T1000 (cell line): Measurements from ENCODE around the gene OR7C1.
"Not testable (repeated sequence)": the region's sequence is repeated elsewhere in the genome, so short reads cannot be mapped to it uniquely, and the experiment has no call there.

Source experiments
- DNase-seq: peaks from one replicate; lab custom pipeline; 2025; ENCODE audit warnings: mixed read lengths; lab: John Stamatoyannopoulos, UW

The OR7C1 gene

GRCh38 chr19:14835011-14835410 is at the start of gene OR7C1, which contains the start of gene OR7A5:
Gene OR7C1, minus strand, starts transcription at chr19:14835185. Its CDS starts 35,049 bp downstream, at chr19:14800136.
Gene OR7A5, minus strand, starts transcription at chr19:14835185. Its CDS starts 6,944 bp downstream, at chr19:14828241.
- DNase-seq = no peak

- no peak for DNase-seq
Measured at GRCh38 chr19:14871619-14872230, 36.7 kb upstream of the OR7C1 start.

GRCh38 chr19:14868497-14868896 is 33.5 kb upstream of the OR7C1 start:
- no peak for DNase-seq

- no peak for DNase-seq
Measured at GRCh38 chr19:14848822-14849221, 13.8 kb upstream of the OR7C1 start, which contains the start of gene OR7A10. Gene OR7A10, minus strand, starts transcription at chr19:14848922. Its CDS starts 7,045 bp downstream, at chr19:14841877.

- DNase-seq = no peak
Measured at GRCh38 chr19:14843578-14843977, 8.6 kb upstream of the OR7C1 start.

- DNase-seq = no peak
Measured at GRCh38 chr19:14843169-14843568, 8.2 kb upstream of the OR7C1 start.

GRCh38 chr19:14840206-14840605 is 5.2 kb upstream of the OR7C1 start:
- no peak for DNase-seq

GRCh38 chr19:14837391-14837790 is 2.4 kb upstream of the OR7C1 start:
- DNase-seq = no peak

GRCh38 chr19:14830702-14831101 is 4.3 kb downstream of the OR7C1 start:
- DNase-seq = no peak

GRCh38 chr19:14826006-14826405 is 9.0 kb downstream of the OR7C1 start:
- DNase-seq = no peak

GRCh38 chr19:14821937-14822336 is 13.0 kb downstream of the OR7C1 start:
- DNase-seq = no peak

GRCh38 chr19:14818588-14818987 is 16.4 kb downstream of the OR7C1 start:
- DNase-seq = no peak

GRCh38 chr19:14817052-14817451 is 17.9 kb downstream of the OR7C1 start:
- DNase-seq = no peak

GRCh38 chr19:14814982-14815652 is 19.9 kb downstream of the OR7C1 start:
- DNase-seq = no peak

GRCh38 chr19:14809272-14810057 is 25.5 kb downstream of the OR7C1 start:
- no peak for DNase-seq

- DNase-seq = no peak
Measured at GRCh38 chr19:14804765-14805164, 30.2 kb downstream of the OR7C1 start.

- DNase-seq = no peak
Measured at GRCh38 chr19:14798760-14799159, 36.2 kb downstream of the OR7C1 start.

- no peak for DNase-seq
Measured at GRCh38 chr19:14796021-14796420, 39.0 kb downstream of the OR7C1 start.

GRCh38 chr19:14795078-14795721 is 39.8 kb downstream of the OR7C1 start:
- DNase-seq = no peak

GRCh38 chr19:14792250-14792649 is 42.7 kb downstream of the OR7C1 start:
- DNase-seq = not testable (repeated sequence)

GRCh38 chr19:14786421-14786851 is 48.5 kb downstream of the OR7C1 start:
- DNase-seq = no peak
